HG02884 (cell line): ENCODE results near the gene TRAFD1.

Source experiments
- ATAC-seq: cut with Tn5 transposase; IDR thresholded peaks from one replicate; pipeline ENCODE4 v1.9.1; 2021; ENCODE audit warnings: mild to moderate bottlenecking, moderate library complexity; ENCODE audit not compliant: unreplicated experiment

Gene TRAFD1

DNA sequence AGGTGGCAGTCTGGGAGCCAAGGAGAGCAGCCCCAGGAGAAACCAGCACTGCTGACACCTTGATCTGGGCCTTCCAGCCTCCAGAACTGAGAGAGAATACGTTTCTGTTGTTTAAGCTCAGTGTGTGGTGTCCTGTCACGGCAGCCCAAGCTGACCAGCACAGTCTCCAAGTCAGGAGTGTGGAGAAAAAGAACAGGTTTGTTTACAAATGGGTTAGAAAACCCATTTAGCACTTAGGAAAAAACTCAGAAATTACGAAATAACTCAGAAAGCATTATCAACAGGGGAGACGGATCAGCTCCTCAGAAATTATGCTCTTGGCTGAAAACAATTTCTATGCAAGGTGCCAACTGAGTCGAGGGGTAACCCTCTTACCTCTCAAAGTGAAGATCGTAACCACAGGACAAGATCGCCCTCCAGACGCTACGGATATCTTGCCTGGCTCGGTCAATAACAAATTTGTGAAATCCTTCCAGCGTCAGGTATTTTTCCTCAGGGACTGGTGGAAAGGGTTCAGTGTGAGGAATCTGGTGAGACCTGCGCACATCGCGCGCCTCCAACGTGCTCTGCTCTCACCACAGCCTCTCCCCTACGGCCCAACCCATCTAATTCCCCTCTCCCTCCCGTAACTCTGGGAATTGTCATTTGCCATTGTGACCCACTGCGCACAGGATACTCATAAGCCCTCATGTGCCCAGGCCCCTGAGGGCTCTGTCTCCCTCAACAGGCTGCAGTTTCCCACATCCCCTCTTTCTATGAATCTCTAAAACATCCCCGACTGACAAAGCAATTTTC is 50.2 kb downstream of the TRAFD1 start:
- no peak for ATAC-seq

- ATAC-seq: no peak
These were observed 51.1 kb downstream of the TRAFD1 start for GRCh38 chr12:112176321-112177010.

GRCh38 chr12:112178796-112179195 is 53.4 kb downstream of the TRAFD1 start:
- ATAC-seq: no peak

- ATAC-seq: no peak
These were observed 54.0 kb downstream of the TRAFD1 start for GRCh38 chr12:112179341-112179740.

- ATAC-seq: no peak
These were observed 54.6 kb downstream of the TRAFD1 start for GRCh38 chr12:112179916-112180315.

DNA sequence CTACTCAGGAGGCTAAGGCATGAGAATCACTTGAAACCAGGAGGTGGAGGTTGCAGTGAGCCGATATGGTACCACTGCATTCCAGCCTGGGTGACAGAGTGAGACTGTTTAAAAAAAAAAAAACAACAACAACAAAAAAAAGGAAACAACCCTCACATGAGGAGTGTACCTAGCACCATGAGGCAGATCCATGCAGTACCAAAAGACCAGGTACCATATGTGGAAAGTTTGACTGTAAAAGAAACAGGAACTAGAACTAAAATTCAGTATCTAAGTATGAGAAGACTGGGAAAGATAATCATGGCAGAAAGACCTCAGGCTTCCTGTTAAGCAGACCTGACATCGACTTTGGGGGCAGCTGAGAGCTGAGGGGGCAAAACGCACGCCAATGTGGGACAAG is 55.1 kb downstream of the TRAFD1 start:
- no peak for ATAC-seq

- ATAC-seq: no peak
These were observed 57.1 kb downstream of the TRAFD1 start for GRCh38 chr12:112182499-112182898.

GRCh38 chr12:112183141-112184021 is 58.0 kb downstream of the TRAFD1 start:
- ATAC-seq: no peak

GRCh38 chr12:112184056-112184887 is 58.9 kb downstream of the TRAFD1 start:
- no peak for ATAC-seq

- no peak for ATAC-seq
These were observed 59.9 kb downstream of the TRAFD1 start for GRCh38 chr12:112185093-112185923.

- ATAC-seq: no peak
These were observed 62.9 kb downstream of the TRAFD1 start for GRCh38 chr12:112188130-112188830.

GRCh38 chr12:112190231-112191025 is 65.1 kb downstream of the TRAFD1 start:
- no peak for ATAC-seq

DNA sequence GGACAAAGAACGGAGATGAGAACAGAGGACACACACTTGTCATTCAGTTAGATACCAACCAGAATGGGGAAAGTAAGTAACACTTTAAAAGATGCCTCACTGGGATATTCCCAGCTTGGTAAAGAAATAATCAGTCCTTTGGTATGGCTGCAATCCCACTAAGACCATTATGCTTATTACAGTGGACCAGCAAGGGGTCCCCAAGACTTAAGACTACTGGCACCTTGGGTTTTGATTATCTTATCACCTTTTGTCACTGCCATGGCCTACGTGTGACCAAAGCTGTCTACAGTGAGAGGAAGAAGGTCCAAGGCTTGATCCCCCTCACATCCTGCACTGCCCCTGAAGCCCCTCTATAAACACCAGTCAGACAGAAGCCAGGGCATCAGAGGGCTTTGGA is 65.8 kb downstream of the TRAFD1 start:
- ATAC-seq: no peak

DNA sequence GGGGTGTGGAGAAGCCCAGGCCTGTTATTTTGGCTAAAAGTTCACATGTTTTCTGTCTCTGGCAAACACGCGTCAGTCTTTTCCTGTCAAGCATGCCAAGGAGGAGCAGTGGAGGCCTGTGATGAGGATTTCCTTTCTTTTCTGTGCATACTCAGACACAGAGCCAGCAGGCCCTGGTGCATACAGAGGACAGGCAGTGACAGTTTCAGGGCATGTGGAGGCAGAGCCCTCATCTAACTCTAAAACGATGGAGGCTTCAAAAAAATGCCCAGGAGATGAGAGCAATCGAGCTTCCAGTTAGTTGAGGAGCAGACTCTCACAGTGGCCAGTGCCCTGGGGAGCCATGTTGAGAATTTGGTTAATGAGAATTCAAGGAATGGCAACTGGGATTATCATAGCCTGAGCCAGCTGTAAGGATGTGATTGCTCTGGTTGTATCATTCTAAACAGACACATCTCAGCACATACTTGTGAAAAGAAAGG is 66.5 kb downstream of the TRAFD1 start:
- no peak for ATAC-seq

DNA sequence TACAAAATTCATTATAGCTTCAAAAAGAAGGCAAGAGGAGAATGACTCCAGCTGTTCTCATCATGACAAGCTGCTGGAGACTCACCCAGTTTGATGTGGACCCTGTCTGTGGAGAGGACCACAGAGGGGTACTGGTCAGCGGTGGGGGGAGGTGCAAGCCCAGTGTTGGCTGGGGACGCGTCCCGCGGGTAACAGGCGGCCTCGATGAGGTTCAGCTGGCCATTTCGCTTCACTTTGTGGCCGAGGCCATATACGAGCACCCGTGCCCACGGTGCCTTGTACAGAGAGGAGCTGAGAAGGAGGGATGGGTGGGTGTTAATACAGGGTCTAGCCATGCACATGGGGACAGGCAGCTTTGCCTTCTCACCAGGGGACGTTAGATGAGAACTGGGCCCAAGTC is 67.1 kb downstream of the TRAFD1 start:
- ATAC-seq: no peak

DNA sequence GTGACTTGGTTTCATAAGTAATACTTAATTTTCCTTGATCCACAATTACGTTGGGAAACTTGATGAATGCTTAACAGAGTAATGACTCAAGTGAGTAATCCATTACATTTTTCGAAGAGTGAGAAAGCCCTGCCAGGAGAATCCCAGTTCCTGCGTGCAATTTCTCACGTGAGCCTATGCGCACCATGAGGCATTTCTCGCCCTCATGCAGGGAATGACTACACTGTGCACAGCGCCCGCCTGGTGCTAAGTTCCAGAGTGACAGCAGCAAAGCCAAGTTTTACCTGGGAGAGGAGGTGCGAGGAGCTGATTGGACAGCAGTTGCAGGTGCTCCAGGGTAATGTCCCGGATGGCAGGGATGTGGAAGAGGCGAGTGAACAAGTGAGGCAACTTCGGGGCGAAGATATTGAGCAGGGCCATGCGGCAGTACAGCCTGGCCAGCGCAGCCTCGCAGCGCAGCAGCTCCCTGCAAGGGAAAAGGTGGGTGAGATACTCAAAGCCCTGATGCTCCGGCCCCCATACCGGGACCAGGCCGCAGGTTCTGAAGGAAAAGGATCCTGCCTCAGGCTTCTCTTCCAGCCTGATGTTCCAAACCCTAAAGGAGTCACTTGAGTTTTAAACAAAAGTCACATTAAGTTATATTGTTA is 69.4 kb downstream of the TRAFD1 start:
- ATAC-seq: no peak

DNA sequence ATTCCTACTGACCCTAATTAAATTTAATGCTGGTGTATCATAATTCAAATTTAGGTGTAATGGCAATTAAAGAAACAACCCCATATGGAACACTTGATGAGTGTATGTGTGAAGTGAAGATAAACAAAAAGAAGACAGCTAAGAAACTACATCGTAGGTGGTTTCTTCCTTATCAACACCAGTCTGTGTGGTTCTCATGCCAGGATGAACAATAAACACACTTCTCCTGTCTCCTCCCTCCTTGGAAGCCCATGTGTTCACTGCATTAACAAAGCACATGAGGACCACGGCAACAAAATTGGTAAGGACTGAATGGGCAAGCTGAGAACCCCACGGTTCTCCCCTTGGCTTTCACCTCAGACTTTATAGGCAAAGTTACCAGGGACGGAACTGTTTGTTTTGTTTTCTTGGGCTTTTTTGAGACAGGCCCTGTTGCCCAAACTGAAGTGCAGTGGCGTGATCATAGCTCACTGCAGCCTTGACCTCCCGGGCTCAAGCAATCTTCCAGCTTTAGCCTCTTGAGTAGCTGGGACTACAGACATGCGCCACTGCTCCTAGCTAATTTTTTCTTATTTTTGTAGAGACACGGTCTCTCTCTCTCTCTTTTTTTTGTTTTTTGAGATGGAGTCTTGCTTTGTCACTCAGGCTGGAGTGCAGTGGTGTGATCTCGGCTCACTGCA is 71.0 kb downstream of the TRAFD1 start:
- ATAC-seq: no peak
